KOPT-K1 (cell line): ENCODE data around the gene ZFR2.
"Not testable (repeated sequence)": the region's sequence is repeated elsewhere in the genome, so short reads cannot be mapped to it uniquely, and the experiment has no call there.

Experiments used
- H3K27ac ChIP-seq: fragments of 200-600 bp; sonication (generic); 2 replicates; pipeline ENCODE4 v1.5.1; 2016; ENCODE audit warnings: antibody characterized with exemption, mild to moderate bottlenecking, low read depth, low read length; ENCODE audit not compliant: poor library complexity, severe bottlenecking
- H3K36me3 ChIP-seq: fragments of 200-600 bp; sonication (generic); 2 replicates; pipeline ENCODE4 v1.5.1; 2017; ENCODE audit warnings: antibody characterized with exemption, mild to moderate bottlenecking, low read length, moderate library complexity; ENCODE audit not compliant: insufficient read depth
- H3K9me3 ChIP-seq: fragments of 200-600 bp; sonication (generic); 2 replicates; pipeline ENCODE4 v1.5.1; 2017; ENCODE audit warnings: antibody characterized with exemption, low read length, mild to moderate bottlenecking; ENCODE audit not compliant: insufficient read depth, poor library complexity, severe bottlenecking

The ZFR2 gene

DNA sequence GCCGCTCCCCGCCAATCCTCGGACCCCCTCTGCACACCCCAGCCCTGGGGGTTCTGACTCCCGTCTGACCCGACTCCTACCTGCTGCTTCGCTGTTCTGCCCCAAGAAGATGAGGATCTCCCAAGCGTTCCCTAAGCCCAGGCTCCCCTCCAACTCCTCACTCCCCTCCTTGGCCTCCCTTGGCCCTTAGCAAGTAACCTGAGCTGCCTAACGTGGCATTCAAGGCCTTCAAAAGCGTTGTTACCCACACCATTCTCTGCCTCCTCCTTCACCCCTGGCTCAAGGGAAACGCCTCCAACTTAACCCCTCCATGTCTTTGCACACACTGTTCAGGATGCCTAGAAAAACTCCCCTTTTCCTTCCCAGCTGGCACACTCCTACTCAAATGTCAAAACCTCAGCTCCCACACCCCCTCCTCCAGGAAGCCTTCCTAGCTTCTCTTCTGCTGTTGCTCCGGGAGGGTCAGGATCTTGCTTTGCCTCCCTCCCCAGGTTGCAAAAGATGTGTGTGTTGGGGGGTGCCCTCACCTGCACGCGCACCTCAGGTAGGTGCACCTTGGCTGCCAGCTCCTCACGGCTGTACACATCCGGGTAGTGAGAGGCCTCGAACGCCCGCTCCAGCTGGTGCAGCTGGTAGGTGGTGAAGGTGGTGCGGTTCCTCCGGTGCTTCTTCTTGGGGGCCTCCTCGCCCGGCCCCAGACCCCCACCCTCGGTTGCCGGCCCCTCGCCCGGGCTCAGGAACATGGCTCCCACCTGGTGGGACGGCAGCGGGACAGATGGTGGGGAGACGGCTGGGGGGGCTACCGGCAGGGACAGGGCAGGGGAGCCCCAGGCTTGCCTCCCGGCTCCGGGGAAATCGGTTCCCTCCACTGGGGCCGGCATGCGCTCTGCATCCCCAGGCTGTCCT, 97.6 kb downstream of the ZFR2 start:
- no peak overlapping the region for H3K27ac ChIP-seq

GRCh38 chr19:3770136-3770999, 98.5 kb downstream of the ZFR2 start:
- no peak overlapping the region for H3K27ac ChIP-seq
- H3K36me3 ChIP-seq = peaks cover 37% of the 10 kb centered on the region

More for the DNA sequence above, 97.6 kb downstream of the ZFR2 start:
- Histone ChIP-seq H3K36me3 (peaks cover 32% of the 10 kb centered on the region), H3K9me3 (no peaks in the 10 kb centered on the region)

GRCh38 chr19:3769494-3769893, 99.3 kb downstream of the ZFR2 start:
- no peaks in the 10 kb centered on the region for H3K9me3 ChIP-seq
- H3K36me3 ChIP-seq = peaks cover 42% of the 10 kb centered on the region
- no peak overlapping the region for H3K27ac ChIP-seq

More at GRCh38 chr19:3770136-3770999, 98.5 kb downstream of the ZFR2 start:
- no peaks in the 10 kb centered on the region for H3K9me3 ChIP-seq

- H3K9me3 ChIP-seq = no peaks in the 10 kb centered on the region
- no peak overlapping the region for H3K27ac ChIP-seq
- peaks cover 42% of the 10 kb centered on the region for H3K36me3 ChIP-seq
Observed at GRCh38 chr19:3768748-3769099, 100.1 kb downstream of the ZFR2 start.

DNA sequence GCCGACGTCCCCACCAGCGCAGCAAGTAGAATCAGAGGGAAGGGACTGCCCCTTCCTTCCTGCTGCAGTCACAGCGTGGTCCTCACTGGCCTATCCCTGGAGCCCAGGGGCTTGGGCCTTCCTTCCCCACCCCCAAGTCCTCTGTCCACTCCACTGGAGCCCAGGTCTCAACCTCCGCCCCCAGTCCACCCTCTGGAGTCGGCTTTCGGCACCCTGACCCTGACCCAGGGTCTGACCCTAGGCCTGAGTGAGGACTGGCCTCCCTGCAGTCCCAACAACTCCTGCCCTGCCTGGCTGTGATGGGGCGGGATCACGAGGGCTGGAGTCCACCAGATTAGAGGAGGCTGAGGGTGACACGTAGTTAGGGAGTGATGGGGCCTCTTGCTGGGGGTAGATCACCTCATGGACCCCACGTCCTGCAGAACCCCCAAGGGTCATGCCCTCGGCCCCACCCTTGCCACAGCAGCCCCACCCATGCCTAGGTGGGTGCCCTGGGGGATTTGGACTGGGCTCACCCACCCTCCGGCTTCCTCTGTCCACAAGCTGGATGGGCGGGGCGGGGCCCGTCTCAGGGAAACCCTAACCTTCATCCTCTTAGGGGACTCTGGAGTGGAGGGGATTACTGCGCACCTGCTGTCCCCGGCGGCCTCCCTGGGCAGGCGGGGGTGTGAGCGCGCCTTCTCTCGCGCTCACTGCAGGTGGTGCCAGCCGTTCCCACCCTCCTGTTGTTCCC, 100.7 kb downstream of the ZFR2 start:
- peaks cover 42% of the 10 kb centered on the region for H3K36me3 ChIP-seq
- no peak overlapping the region for H3K27ac ChIP-seq
- H3K9me3 ChIP-seq = no peaks in the 10 kb centered on the region

- no peaks in the 10 kb centered on the region for H3K9me3 ChIP-seq
- no peak overlapping the region for H3K27ac ChIP-seq
- H3K36me3 ChIP-seq = peaks cover 42% of the 10 kb centered on the region
Observed at GRCh38 chr19:3767050-3767449, 101.8 kb downstream of the ZFR2 start.

DNA sequence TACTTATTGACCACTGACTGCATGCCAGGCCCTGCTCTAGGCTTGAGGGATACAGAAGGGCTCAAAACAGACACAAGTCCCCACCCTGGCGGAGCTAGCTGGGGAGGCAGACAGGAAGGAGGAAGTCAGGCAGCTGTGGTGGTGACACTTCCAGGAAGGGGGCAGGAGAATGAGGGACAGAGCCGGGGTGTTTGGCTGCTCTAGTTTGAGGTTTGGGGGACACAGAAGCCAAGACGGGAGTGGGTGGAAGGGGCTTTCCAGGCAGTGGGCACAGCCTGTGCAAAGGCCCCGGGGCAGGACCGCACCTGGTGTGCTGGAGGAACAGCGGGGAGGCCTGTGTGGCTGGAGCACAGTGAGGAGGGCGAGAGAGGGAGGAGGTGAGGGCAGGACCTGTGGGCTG, 102.3 kb downstream of the ZFR2 start:
- H3K36me3 ChIP-seq = peaks cover 42% of the 10 kb centered on the region
- no peaks in the 10 kb centered on the region for H3K9me3 ChIP-seq
- no peak overlapping the region for H3K27ac ChIP-seq

DNA sequence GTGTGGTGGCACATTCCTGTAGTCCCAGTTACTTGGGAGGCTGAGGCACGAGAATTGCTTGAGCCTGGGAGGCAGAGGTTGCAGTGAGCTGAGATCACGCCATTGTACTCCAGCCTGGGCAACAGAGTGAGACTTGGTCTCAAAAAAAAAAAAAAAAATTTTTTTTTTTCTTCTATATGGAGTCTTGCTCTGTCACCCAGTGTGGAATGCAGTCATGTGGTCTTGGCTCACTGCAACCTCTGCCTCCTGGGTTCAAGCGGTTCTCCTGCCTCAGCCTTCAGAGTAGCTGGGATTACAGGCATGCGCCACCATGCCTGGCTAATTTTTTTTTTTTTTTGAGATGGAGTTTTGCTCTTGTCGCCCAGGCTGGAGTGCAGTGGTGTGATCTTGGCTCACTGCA, 103.1 kb downstream of the ZFR2 start:
- H3K27ac ChIP-seq, H3K9me3 ChIP-seq: not testable (repeated sequence)
- peaks cover 42% of the 10 kb centered on the region for H3K36me3 ChIP-seq

DNA sequence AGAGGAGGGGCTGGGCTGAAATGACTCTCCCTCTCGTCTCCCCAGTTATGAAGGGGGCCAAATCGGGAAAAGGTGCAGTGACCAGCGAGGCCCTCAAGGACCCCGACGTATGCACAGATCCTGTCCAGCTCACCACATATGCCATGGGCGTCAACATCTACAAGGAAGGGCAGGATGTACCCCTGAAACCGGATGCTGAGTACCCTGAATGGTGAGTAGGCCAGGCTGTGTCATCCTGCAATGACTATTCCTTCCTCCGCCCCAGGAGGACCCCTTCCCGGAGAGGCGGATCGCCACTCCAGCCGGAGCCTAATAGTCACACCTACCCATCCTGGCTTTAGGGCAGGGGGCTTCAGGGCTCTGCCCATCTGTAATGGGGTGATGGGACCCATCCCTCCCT, 103.7 kb downstream of the ZFR2 start:
- no peaks in the 10 kb centered on the region for H3K9me3 ChIP-seq
- H3K27ac ChIP-seq = no peak overlapping the region
- H3K36me3 ChIP-seq = peaks cover 42% of the 10 kb centered on the region

GRCh38 chr19:3762501-3763459, 106.1 kb downstream of the ZFR2 start, which contains the start of gene MRPL54:
TSS of gene MRPL54 (plus strand) at chr19:3762682. CDS start at chr19:3762701, 19 bp downstream.
- H3K36me3 ChIP-seq = peaks cover 39% of the 10 kb centered on the region
- peak within 1 kb of the TSS; percentile 98 for H3K27ac ChIP-seq
- H3K9me3 ChIP-seq = no peaks in the 10 kb centered on the region

DNA sequence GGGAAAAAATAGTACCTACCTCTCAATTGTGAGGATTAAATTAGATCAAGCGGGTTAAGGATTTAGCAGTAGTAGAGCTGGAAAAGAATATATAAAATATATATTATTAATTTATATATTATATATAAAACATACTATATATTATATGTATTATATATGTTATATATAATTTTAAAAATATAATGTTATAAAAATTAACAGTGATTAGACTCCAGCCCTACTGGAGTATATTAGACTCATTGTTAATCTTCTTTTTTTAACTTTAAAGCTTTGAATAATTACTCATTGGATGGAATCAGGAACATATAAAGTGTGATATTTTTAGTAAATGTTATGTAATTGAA, 106.7 kb downstream of the ZFR2 start:
- peak overlapping the region; percentile 98 for H3K27ac ChIP-seq
- no peaks in the 10 kb centered on the region for H3K9me3 ChIP-seq
- peaks cover 36% of the 10 kb centered on the region for H3K36me3 ChIP-seq

DNA sequence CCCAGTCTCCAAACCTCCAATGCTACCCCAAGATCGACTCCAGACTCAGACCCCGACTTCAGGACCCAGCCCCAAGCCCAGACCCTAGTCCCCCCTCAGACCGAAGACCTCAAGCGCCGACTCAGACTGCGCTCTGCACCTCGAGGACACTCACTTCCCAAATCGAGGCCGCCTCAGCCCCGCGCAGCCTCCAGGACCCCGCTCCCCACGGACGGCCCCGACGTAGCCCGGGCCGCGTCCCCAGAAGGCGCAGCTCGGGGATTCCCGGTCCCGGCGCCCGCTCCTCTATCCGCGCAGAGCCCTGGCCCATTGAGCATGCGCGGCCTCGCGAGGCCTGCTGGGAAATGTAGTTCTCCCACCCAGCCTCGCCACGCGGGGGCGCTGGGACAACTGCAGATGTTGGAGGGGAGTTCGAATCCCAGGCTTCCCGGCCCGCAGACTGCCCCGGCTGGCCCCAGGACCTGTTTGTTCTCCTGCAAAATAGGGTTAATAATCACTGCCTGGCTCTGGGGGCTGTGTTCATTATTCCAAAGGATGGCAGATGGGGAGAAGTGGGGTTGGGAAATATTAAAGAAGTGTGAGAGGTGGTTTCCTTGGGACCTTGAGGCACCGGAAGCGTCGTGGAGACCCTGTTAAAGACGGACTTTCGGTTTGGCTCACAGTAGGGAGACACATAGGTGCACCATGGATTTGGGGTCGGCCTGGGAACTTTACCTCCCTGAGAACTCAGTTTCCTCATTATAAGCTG, 107.3 kb downstream of the ZFR2 start, which contains the start of gene APBA3:
TSS of gene APBA3 (minus strand) at position 311 of the 748 bp plus-strand sequence. CDS start 1,428 bp downstream, outside the sequence.
- Histone ChIP-seq H3K27ac (peak within 1 kb of the TSS; percentile 98), H3K9me3 (no peaks in the 10 kb centered on the region), H3K36me3 (peaks cover 31% of the 10 kb centered on the region)

DNA sequence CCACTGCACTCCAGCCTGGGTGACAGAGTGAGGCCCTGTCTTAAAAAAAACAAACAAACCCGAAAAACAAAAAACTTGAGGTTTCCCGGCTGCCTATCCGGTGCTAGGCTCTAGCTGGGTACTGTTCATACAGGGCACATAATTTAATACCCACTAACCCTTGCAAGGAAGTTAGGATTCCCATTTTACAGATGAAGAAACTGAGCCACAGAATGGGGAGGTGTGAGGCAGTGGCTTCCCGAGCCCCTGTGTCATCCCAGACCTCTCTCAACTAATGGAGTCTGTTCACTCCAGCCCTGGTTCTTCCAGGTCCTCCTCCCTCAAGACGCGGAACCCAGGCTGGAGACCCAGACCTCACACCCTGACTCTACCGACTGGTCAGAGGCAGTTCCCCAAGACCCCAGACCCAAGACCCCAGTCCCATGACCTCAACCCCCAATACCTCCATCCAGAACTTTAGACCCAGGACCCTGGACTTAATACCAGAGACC, 107.9 kb downstream of the ZFR2 start:
- Histone ChIP-seq H3K9me3 (no peaks in the 10 kb centered on the region), H3K36me3 (peaks cover 26% of the 10 kb centered on the region), H3K27ac (peak overlapping the region; percentile 79)
